IgD-negative memory B cell (primary cell): ENCODE measurements around the gene HIVEP3. TPM values are rescaled to one million over a fixed set of nuclear protein-coding genes. Genes with fewer than 3 reads are reported as not detected.
A peak's percentile ranks its signal among the peaks of the same experiment; 100 is the strongest.

ENCODE experiments used
- H3K27ac Mint-ChIP-seq, 3 donors: one replicate each; pipeline ENCODE4 v1.8.0; 2020 to 2022; ENCODE audit warnings: mild to moderate bottlenecking in 3 of 3, mixed read lengths in 3 of 3, moderate library complexity in 1 of 3
- H3K27me3 Mint-ChIP-seq: one replicate; pipeline ENCODE4 v1.8.0; 2021; ENCODE audit warnings: mixed read lengths
- H3K36me3 Mint-ChIP-seq: one replicate; pipeline ENCODE4 v1.8.0; 2020; ENCODE audit warnings: mild to moderate bottlenecking, mixed read lengths
- H3K4me1 Mint-ChIP-seq, 3 donors: one replicate each; pipeline ENCODE4 v1.8.0; 2020 to 2022; ENCODE audit warnings: mixed read lengths in 3 of 3, mild to moderate bottlenecking in 1 of 3
- H3K4me3 Mint-ChIP-seq, 4 donors: one replicate each; pipeline ENCODE4 v1.8.0; 2020 to 2022; ENCODE audit warnings: mild to moderate bottlenecking in 4 of 4, mixed read lengths in 4 of 4, moderate library complexity in 3 of 4
- H3K9me3 Mint-ChIP-seq, 3 donors: one replicate each; pipeline ENCODE4 v1.8.0; 2020 to 2021; ENCODE audit warnings: mixed read lengths in 3 of 3, mild to moderate bottlenecking in 1 of 3
- polyA plus RNA-seq: library from polyadenylated mRNA; unstranded; fragments of 300-500 nt; fragmentation: Illumina TruSeq; gene quantifications from one replicate; pipeline ENCODE4 v1.2.3, GENCODE V29; 2021

The HIVEP3 gene
- polyA plus RNA-seq, 1 donor from 2014 or later: 1.4 TPM

DNA sequence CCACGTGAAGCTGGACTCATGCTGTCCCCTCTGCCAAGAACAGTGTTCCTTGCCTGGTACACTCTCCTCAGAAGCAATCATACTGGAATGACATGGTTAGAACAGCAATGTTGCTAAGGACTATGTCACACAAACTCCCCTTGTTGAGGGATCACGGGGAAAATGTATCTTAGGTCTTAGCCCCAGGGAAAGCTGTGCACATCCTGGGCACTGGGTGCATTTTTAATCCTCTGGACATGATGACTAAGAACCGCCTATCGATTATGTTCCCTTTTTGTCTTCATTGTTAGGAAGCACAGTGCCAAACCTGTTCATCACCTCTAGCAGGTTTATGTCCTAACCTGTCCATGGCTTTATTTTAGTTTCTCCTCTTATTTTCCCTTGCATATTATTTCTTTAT is 115.1 kb downstream of the HIVEP3 start:
- H3K27ac Mint-ChIP-seq: peak overlapping the region in 2 of 3 donors; percentile 84 to 94
- H3K4me1 Mint-ChIP-seq: peaks cover 60 to 72% (median 64%) of the 10 kb centered on the region in 3 donors
- H3K9me3 Mint-ChIP-seq: no peaks in the 10 kb centered on the region
- H3K4me3 Mint-ChIP-seq: peak overlapping the region in 3 of 4 donors; percentile 22 to 79 (median 72)
- H3K36me3 Mint-ChIP-seq: no peaks in the 10 kb centered on the region
- peaks cover 3% of the 10 kb centered on the region for H3K27me3 Mint-ChIP-seq

- H3K27me3 Mint-ChIP-seq: peaks cover 3% of the 10 kb centered on the region
- peak overlapping the region; percentile 22 to 79 (median 69) for H3K4me3 Mint-ChIP-seq
- peak overlapping the region; percentile 84 to 94 (median 94) for H3K27ac Mint-ChIP-seq
- peaks cover 60 to 72% (median 64%) of the 10 kb centered on the region in 3 donors for H3K4me1 Mint-ChIP-seq
- H3K9me3 Mint-ChIP-seq: no peaks in the 10 kb centered on the region
- no peaks in the 10 kb centered on the region for H3K36me3 Mint-ChIP-seq
These were observed 115.9 kb downstream of the HIVEP3 start for GRCh38 chr1:41802532-41803501.

GRCh38 chr1:41800311-41800829 is 118.4 kb downstream of the HIVEP3 start:
- Mint-ChIP-seq H3K9me3 (no peaks in the 10 kb centered on the region), H3K27ac (peak overlapping the region in 2 of 3 donors; percentile 38 to 73), H3K4me1 (peaks cover 44 to 53% (median 48%) of the 10 kb centered on the region in 3 donors), H3K36me3 (no peaks in the 10 kb centered on the region), H3K4me3 (peak overlapping the region in 3 of 4 donors; percentile 24 to 89 (median 34)), H3K27me3 (peaks cover 3% of the 10 kb centered on the region)

DNA sequence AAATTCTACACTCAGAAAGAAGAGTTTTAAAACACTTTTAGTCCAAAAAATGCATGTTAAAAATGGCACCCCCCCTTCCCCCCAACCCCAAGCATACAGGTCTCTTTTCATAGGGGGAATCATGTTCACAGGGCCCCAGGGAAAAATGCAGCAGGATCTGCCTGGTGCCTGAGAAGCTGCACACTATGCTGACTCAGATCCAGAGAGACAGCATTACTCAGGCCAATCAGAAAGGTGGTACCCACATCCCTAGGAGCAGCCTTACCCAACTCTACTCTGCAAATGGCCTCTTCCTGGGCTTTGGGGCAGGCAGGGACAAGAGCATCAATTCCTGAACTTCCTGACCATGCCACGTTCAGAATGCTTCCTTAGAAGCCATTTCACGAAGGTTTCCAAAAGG is 119.0 kb downstream of the HIVEP3 start:
- peaks cover 3% of the 10 kb centered on the region for H3K27me3 Mint-ChIP-seq
- H3K27ac Mint-ChIP-seq: peak overlapping the region in 1 of 3 donors; percentile 73
- H3K36me3 Mint-ChIP-seq: no peaks in the 10 kb centered on the region
- H3K4me3 Mint-ChIP-seq: peak overlapping the region in 1 of 4 donors; percentile 21
- H3K4me1 Mint-ChIP-seq: peaks cover 44 to 51% (median 47%) of the 10 kb centered on the region in 3 donors
- no peaks in the 10 kb centered on the region for H3K9me3 Mint-ChIP-seq

DNA sequence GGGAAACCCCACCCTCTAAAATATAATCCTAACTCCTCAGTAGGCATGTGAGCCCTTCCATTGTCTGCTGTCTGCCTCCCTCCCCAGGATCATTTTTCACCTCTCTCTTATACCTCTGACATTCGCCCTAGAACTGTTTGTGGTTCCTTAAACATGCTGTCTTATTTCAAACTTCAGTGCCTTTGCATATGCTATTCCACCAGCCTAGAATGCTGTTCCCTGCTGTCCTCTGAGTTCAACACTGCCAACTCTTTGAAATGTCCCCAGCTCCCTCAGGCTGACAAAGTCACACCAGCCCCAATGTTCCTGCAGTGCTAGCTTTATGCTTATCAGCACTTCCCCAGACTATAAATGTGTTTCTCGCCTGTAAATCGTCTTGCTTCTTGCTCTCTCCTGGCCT is 119.5 kb downstream of the HIVEP3 start:
- no peaks in the 10 kb centered on the region for H3K36me3 Mint-ChIP-seq
- peak overlapping the region in 2 of 3 donors; percentile 12 to 73 for H3K27ac Mint-ChIP-seq
- H3K9me3 Mint-ChIP-seq: no peaks in the 10 kb centered on the region
- H3K27me3 Mint-ChIP-seq: peaks cover 3% of the 10 kb centered on the region
- peak overlapping the region in 1 of 4 donors; percentile 34 for H3K4me3 Mint-ChIP-seq
- peaks cover 39 to 45% (median 42%) of the 10 kb centered on the region in 3 donors for H3K4me1 Mint-ChIP-seq

- no peaks in the 10 kb centered on the region for H3K36me3 Mint-ChIP-seq
These were observed 123.4 kb downstream of the HIVEP3 start for GRCh38 chr1:41795205-41795762.

DNA sequence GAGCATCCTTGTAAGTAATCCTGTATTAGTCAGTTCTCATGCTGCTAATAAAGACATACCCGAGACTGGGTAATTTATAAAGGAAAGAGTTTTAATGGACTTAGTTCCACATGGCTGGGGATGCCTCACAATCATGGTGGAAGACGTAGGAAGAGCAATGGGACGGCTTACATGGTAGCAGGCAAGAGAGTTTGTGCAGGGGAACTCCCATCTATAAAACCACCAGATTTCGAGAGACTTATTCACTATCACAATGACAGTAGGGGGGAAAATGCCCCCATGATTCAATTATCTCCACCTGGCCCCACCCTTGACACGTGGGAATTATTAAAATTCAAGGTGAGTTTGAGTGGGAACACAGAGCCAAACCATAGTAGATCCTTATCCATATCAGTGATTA is 124.7 kb downstream of the HIVEP3 start:
- Mint-ChIP-seq H3K27me3 (no peaks in the 10 kb centered on the region), H3K4me1 (peaks cover 18 to 29% (median 18%) of the 10 kb centered on the region in 3 donors), H3K9me3 (peaks cover 0 to 1% (median 0%) of the 10 kb centered on the region in 3 donors), H3K36me3 (no peaks in the 10 kb centered on the region), H3K27ac (no peak overlapping the region), H3K4me3 (no peak overlapping the region)

More at GRCh38 chr1:41795205-41795762, 123.4 kb downstream of the HIVEP3 start:
- H3K4me1 Mint-ChIP-seq: peaks cover 27 to 35% (median 30%) of the 10 kb centered on the region in 3 donors
- no peaks in the 10 kb centered on the region for H3K27me3 Mint-ChIP-seq
- no peak overlapping the region for H3K27ac Mint-ChIP-seq
- no peak overlapping the region for H3K4me3 Mint-ChIP-seq
- peaks cover 0 to 1% (median 0%) of the 10 kb centered on the region in 3 donors for H3K9me3 Mint-ChIP-seq

DNA sequence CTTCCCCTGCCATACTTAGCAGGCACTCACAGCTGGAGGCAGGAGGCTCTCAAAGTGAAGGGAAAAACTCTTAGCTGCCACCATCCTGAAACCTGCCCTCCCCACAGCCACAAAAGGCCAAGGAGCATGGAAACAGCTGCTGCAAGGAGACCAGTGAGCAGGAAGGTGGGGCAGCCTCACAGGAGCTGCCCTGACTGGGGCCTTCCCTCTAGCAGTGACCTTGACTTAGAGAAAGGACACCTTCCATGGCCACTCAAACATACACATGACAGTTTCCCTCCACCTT is 126.3 kb downstream of the HIVEP3 start:
- Mint-ChIP-seq H3K27me3 (no peaks in the 10 kb centered on the region), H3K4me3 (peak overlapping the region in 1 of 4 donors; percentile 13), H3K36me3 (no peaks in the 10 kb centered on the region), H3K27ac (no peak overlapping the region), H3K4me1 (peaks cover 15 to 29% (median 18%) of the 10 kb centered on the region in 3 donors), H3K9me3 (peaks cover 0 to 1% (median 0%) of the 10 kb centered on the region in 3 donors)

GRCh38 chr1:41791667-41792484 is 126.8 kb downstream of the HIVEP3 start:
- H3K27me3 Mint-ChIP-seq: no peaks in the 10 kb centered on the region
- H3K27ac Mint-ChIP-seq: peak overlapping the region in 1 of 3 donors; percentile 52
- H3K36me3 Mint-ChIP-seq: no peaks in the 10 kb centered on the region
- peaks cover 0 to 1% (median 0%) of the 10 kb centered on the region in 3 donors for H3K9me3 Mint-ChIP-seq
- H3K4me3 Mint-ChIP-seq: peak overlapping the region in 2 of 4 donors; percentile 77 to 86
- H3K4me1 Mint-ChIP-seq: peaks cover 15 to 29% (median 18%) of the 10 kb centered on the region in 3 donors

- Mint-ChIP-seq H3K27ac (no peak overlapping the region), H3K4me1 (peaks cover 15 to 29% (median 18%) of the 10 kb centered on the region in 3 donors), H3K9me3 (peaks cover 0 to 1% (median 0%) of the 10 kb centered on the region in 3 donors), H3K27me3 (no peaks in the 10 kb centered on the region), H3K4me3 (no peak overlapping the region), H3K36me3 (no peaks in the 10 kb centered on the region)
These were observed 128.4 kb downstream of the HIVEP3 start for GRCh38 chr1:41790351-41790750.

DNA sequence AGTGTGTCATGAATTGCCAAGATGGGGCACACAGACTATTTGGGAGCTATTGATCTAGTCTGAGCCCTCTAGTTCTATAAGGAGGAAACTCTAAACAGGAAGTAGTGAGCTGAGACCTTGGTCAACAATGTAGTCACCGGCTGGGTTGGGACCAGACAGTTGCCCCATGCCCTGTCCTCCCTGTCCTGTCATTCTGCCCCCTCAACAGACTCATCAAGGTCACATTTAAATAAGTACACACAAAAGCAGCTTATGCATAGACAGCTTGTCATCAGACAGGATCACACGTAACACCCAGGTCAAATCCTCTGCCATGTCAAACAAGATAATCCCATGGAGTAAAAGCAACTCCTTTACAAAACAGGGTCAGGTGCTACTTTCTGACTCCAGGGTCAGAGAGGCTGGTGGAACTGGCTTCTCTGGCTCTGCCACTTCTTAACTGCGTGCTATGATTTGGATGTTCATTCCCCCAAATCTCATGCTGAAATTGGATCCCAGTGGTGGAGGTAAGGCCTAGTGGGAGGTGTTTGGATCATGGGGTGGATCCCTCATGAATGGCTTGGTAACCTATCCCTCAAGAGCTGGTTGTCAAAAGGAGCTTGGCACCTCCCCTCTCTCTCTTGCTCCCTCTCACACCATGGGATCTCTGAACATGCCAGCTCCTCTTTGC is 128.9 kb downstream of the HIVEP3 start:
- peaks cover 15 to 33% (median 22%) of the 10 kb centered on the region in 3 donors for H3K4me1 Mint-ChIP-seq
- H3K9me3 Mint-ChIP-seq: peaks cover 0 to 1% (median 0%) of the 10 kb centered on the region in 3 donors
- H3K4me3 Mint-ChIP-seq: peak overlapping the region in 1 of 4 donors; percentile 29
- no peak overlapping the region for H3K27ac Mint-ChIP-seq
- H3K27me3 Mint-ChIP-seq: no peaks in the 10 kb centered on the region
- no peaks in the 10 kb centered on the region for H3K36me3 Mint-ChIP-seq

DNA sequence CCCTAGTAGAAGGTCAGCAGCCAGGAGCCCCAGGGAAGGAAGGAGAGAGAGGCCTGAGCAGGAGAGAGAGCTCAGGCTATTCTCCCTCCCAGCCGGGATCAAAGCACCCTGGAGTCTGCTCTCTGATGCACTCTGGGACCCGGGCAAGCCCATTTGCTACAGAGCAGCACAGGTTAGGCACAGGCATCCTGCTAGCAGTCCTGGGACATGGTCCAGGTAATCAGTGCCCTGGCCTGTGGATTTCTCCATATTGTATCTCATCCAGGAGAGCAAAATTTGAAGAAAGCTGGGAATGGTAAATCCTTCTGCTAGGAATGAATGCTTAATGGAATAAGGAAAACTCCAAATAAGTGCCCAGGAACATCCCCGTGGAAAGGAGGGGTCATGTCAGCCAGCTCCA is 130.3 kb downstream of the HIVEP3 start:
- Mint-ChIP-seq H3K27ac (no peak overlapping the region), H3K36me3 (peaks cover 1% of the 10 kb centered on the region), H3K27me3 (no peaks in the 10 kb centered on the region), H3K4me1 (peaks cover 19 to 33% (median 23%) of the 10 kb centered on the region in 3 donors), H3K4me3 (no peak overlapping the region), H3K9me3 (no peaks in the 10 kb centered on the region)

DNA sequence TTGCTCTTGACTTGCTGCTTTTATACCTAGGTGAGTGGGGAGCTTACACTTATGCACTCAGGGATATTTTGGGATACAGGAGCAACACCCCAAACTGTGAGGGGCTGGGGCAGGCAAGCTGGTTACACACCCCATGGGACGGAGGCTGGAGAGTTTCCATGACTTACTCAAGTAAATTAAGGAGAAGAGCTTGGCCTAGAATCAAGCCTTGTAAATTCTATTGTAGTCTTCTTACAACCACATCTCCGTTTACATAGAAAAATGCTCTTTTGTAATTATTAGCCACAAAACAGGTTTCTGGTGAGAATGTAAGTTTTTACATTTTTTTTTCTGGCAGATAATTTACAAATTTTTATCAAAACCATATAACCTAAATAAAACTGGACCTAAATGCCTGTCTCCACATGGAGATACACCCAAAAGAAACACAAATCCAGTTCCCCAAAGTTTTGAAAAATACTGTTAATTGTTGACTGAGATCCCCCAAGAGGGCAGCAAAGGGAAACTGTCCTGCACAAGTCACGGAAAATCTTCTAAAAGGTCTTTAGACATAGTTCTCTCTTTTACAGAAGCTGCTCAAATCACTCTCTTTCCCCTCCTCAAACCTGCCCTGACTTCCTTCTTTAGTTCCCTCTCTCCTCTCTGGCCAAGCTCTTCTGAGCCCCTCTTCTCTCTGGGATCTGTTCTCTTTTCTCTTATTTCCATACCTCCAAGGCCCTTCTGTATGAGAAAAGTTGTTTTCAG is 134.0 kb downstream of the HIVEP3 start:
- Mint-ChIP-seq H3K4me3 (peak overlapping the region in 1 of 4 donors; percentile 34), H3K27me3 (no peaks in the 10 kb centered on the region), H3K36me3 (peaks cover 1% of the 10 kb centered on the region), H3K4me1 (peaks cover 3 to 12% (median 4%) of the 10 kb centered on the region in 3 donors), H3K9me3 (no peaks in the 10 kb centered on the region), H3K27ac (no peak overlapping the region)
